GM19438 (cell line): ENCODE results near the gene GSAP.
A peak's percentile ranks its signal among the peaks of the same experiment; 100 is the strongest.
"Not testable (repeated sequence)": the region's sequence is repeated elsewhere in the genome, so short reads cannot be mapped to it uniquely, and the experiment has no call there.

Source experiments
- ATAC-seq: cut with Tn5 transposase; IDR thresholded peaks from one replicate; pipeline ENCODE4 v1.9.1; 2021; ENCODE audit warnings: low read depth; ENCODE audit not compliant: unreplicated experiment

The GSAP gene, protein sequence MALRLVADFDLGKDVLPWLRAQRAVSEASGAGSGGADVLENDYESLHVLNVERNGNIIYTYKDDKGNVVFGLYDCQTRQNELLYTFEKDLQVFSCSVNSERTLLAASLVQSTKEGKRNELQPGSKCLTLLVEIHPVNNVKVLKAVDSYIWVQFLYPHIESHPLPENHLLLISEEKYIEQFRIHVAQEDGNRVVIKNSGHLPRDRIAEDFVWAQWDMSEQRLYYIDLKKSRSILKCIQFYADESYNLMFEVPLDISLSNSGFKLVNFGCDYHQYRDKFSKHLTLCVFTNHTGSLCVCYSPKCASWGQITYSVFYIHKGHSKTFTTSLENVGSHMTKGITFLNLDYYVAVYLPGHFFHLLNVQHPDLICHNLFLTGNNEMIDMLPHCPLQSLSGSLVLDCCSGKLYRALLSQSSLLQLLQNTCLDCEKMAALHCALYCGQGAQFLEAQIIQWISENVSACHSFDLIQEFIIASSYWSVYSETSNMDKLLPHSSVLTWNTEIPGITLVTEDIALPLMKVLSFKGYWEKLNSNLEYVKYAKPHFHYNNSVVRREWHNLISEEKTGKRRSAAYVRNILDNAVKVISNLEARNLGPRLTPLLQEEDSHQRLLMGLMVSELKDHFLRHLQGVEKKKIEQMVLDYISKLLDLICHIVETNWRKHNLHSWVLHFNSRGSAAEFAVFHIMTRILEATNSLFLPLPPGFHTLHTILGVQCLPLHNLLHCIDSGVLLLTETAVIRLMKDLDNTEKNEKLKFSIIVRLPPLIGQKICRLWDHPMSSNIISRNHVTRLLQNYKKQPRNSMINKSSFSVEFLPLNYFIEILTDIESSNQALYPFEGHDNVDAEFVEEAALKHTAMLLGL

GRCh38 chr7:77415823-77416620, at the start of gene GSAP:
TSS of gene GSAP (minus strand) at chr7:77416349. CDS start at chr7:77416321, 28 bp downstream.
- ATAC-seq, result peak; percentile 56

DNA sequence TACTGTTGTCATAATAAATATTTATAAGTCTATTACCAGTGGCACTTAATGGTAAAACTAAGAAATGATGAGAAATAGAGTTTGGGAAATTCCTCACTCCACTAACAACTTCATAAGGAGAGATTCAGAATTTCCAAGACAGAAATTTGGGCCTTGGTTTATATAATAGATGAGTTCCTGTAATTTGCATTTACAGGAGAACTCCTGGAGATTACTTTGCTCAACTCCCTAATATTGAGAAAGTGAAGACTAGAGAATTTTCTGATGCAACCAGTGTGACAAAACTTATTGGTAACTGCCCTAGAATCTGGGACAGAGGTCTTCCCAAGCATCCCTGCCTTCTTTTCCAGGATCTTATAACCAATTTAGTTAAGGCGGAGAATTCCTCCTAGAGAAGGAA, 49.1 kb upstream of the GSAP start:
- no peak for ATAC-seq

- ATAC-seq, result no peak
These were observed 48.4 kb upstream of the GSAP start for GRCh38 chr7:77464589-77464988.

GRCh38 chr7:77463632-77464031, 47.5 kb upstream of the GSAP start:
- ATAC-seq, result peak; percentile 67

DNA sequence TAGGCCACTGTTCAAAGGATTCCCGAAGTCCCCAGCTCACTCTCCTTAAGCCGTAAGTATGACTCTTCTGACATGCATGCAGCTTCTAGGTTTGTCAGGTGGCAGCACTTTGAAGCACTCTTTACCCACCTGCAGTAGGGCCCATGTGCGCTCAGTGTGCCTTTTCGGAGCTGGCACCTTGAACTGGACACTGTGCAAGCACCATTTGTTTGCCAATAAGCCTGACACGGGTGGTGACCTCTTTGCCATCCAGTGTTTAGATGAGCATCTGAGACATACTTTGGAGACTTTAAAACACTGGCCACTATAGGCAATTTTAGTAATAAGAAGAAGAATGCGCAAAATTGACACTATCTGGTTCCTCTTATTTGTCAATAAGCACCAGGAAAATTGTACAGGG, 45.7 kb upstream of the GSAP start:
- no peak for ATAC-seq

DNA sequence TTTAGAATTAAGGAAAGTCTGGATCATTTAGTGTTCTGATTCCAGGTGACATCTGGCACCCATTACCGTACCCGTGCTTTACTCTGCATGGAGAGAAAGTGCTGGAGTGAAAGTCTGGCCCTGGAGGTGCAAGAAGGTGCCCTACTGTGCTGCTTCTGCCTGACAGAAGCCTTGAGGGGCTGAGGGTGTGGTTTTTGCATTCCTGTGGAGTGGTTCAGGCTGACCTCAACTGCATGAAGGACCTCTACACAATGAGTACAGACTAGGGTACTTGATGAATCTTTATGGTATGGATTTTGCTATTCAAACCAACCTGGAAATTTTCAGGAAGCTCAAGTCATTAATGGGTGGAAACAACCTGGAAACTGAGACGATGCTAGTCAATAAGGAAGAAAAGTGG, 45.1 kb upstream of the GSAP start:
- no peak for ATAC-seq

DNA sequence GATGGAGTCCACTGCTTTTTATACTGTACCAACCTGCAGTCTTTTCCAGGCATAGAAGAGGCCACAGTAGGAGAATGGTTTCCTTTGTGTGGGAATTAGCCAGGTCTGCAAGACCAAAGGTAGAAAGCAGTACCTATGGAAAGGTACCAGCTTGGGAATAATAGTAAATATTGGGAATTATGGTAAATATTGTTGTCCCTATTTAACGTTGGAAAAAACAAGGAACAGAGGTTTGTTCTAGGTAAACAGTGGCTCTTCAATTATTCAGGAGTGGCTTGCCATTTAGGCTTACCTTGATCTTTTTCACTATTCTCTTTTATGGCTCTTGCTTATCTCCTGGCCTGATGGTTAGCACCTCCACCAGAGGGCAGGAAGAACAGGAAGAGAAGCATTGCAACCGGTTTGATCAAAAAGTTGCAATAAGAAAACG, 43.9 kb upstream of the GSAP start:
- no peak for ATAC-seq

- no peak for ATAC-seq
These were observed 43.2 kb upstream of the GSAP start for GRCh38 chr7:77459311-77459726.

- no peak for ATAC-seq
These were observed 42.6 kb upstream of the GSAP start for GRCh38 chr7:77458786-77459185.

- ATAC-seq, result no peak
These were observed 41.6 kb upstream of the GSAP start for GRCh38 chr7:77457779-77458178.

- no peak for ATAC-seq
These were observed 40.5 kb upstream of the GSAP start for GRCh38 chr7:77456696-77457095.

- ATAC-seq, result no peak
These were observed 39.2 kb upstream of the GSAP start for GRCh38 chr7:77455321-77455720.

- no peak for ATAC-seq
These were observed 38.7 kb upstream of the GSAP start for GRCh38 chr7:77454802-77455201.

DNA sequence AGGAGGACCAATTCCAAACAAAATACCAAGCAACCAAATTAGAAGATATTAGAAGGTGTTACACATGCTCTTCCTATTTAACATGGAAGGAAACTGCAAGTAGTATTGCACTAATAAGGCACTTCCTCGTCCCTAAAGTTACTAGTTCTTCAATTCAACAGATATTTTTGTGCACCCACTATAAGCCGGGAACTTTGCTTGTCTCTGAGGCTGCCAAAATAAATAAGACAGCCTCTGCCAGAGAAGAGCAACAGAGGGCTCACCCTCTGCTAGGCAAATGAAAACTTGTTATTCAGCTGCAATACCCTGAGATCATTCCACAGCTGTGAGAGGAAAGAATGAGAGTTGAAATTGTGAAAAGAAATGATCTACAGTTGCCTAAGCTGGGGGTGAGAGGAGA, 37.4 kb upstream of the GSAP start:
- no peak for ATAC-seq

GRCh38 chr7:77451950-77452349, 35.8 kb upstream of the GSAP start:
- not testable (repeated sequence) for ATAC-seq

DNA sequence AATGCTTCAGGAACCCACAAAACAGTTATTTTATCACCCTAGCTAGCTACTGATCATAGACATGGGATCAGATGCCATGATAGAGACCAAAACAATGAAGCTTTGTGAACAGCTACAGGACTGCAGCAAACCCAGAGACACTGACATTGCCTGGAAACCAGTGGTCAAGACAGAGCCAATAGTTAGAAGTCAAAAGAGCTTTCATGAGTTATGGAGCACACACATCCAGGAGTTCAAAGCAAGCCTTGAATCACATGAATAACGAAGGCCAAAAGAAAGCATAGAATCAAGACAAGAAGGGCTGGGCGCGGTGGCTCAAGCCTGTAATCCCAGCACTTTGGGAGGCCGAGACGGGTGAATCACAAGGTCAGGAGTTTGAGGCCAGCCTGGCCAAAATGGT, 34.5 kb upstream of the GSAP start:
- ATAC-seq, result no peak

- no peak for ATAC-seq
These were observed 33.9 kb upstream of the GSAP start for GRCh38 chr7:77450054-77450453.

- ATAC-seq, result no peak
These were observed 31.5 kb upstream of the GSAP start for GRCh38 chr7:77447616-77448015.

- no peak for ATAC-seq
These were observed 28.0 kb upstream of the GSAP start for GRCh38 chr7:77444123-77444522.

- no peak for ATAC-seq
These were observed 26.9 kb upstream of the GSAP start for GRCh38 chr7:77443042-77443441.

DNA sequence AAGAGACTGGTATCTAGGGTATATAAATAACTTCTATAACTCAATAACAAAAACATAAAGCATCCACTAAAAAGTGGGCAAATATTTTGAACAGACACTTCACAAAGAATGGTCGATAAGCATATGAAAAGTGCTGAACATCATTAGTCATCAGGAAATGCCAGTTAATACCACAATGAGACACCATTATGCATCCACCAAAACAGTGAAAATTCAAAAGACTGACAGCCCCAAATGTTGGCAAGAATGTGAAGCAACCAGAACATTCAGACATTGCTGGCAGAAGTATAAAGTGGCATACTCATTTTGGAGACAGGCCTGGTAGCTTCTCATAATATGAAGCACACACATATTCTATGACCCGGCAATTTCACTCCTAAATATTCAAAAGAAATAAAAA, 26.5 kb upstream of the GSAP start:
- ATAC-seq, result no peak
